OCI-LY3 (cell line): ENCODE data around the gene NANOS2.
"Not testable (repeated sequence)": the region's sequence is repeated elsewhere in the genome, so short reads cannot be mapped to it uniquely, and the experiment has no call there.

Source experiments
- H2AFZ ChIP-seq: fragments of 200-600, 300-600 bp; shearing (Covaris generic); 2 replicates; pipeline ENCODE4 v1.6.0; 2014; ENCODE audit warnings: antibody characterized with exemption, low read depth, low read length
- H3K27ac ChIP-seq: fragments of 200-600, 300-600 bp; sonication (generic); 2 replicates; pipeline ENCODE4 v1.5.1; 2014; ENCODE audit warnings: mild to moderate bottlenecking, low read length, moderate library complexity, mixed read lengths
- H3K27me3 ChIP-seq: fragments of 200-600, 300-600 bp; sonication (generic); 2 replicates; pipeline ENCODE4 v1.6.1; 2014; ENCODE audit warnings: low read depth, low read length, mixed read lengths
- H3K36me3 ChIP-seq: fragments of 200-600, 300-600 bp; sonication (generic); replicated peaks from 2 replicates; pipeline ENCODE3; 2014; ENCODE audit warnings: low read depth, low read length, mixed read lengths
- H3K4me1 ChIP-seq: fragments of 300-600, 200-600 bp; sonication (generic); 2 replicates; pipeline ENCODE4 v1.6.1; 2014; ENCODE audit warnings: low read length, mixed read lengths
- H3K4me2 ChIP-seq: fragments of 200-600, 300-600 bp; sonication (generic); 2 replicates; pipeline ENCODE4 v1.6.1; 2014; ENCODE audit warnings: low read length, mixed read lengths
- H3K4me3 ChIP-seq: fragments of 300-600, 200-600 bp; sonication (generic); 2 replicates; pipeline ENCODE4 v1.5.1; 2014; ENCODE audit warnings: antibody characterized with exemption, mild to moderate bottlenecking, low read length, moderate library complexity
- H3K79me2 ChIP-seq: fragments of 300-600, 200-600 bp; shearing (Covaris generic); 2 replicates; pipeline ENCODE4 v1.6.1; 2014; ENCODE audit warnings: mild to moderate bottlenecking, low read length, mixed read lengths
- H3K9ac ChIP-seq: fragments of 300-600, 200-600 bp; shearing (Covaris generic); 2 replicates; pipeline ENCODE4 v1.6.0; 2014; ENCODE audit warnings: mild to moderate bottlenecking, low read length, moderate library complexity
- H3K9me3 ChIP-seq: fragments of 200-600, 300-600 bp; shearing (Covaris generic); 2 replicates; pipeline ENCODE4 v1.6.1; 2014; ENCODE audit warnings: low read length, mixed read lengths; ENCODE audit not compliant: insufficient read depth
- H4K20me1 ChIP-seq: fragments of 200-600, 300-600 bp; sonication (generic); 2 replicates; pipeline ENCODE4 v1.6.1; 2016; ENCODE audit warnings: low read length, mixed read lengths; ENCODE audit not compliant: insufficient read depth
- CTCF ChIP-seq: fragments of 200-600, 300-600 bp; sonication (generic); IDR thresholded peaks from 2 replicates; pipeline ENCODE4 v1.5.1; 2014; ENCODE audit warnings: antibody characterized with exemption, low read length, low read depth
- EZH2phosphoT487 ChIP-seq: fragments of 200-600 bp; shearing (Covaris generic); IDR thresholded peaks from 2 replicates; pipeline ENCODE4 v1.6.1; 2018; ENCODE audit warnings: antibody characterized with exemption, mixed run types, low read depth

The NANOS2 gene

GRCh38 chr19:45899253-45899652 is 15.3 kb downstream of the NANOS2 start:
- no peak overlapping the region for H3K4me2 ChIP-seq
- H2AFZ ChIP-seq, result no peak overlapping the region
- H3K9ac ChIP-seq, result no peak overlapping the region
- no peak overlapping the region for H3K4me3 ChIP-seq
- TF ChIP-seq EZH2phosphoT487 (no peak), CTCF (no peak)
- peaks cover 32% of the 10 kb centered on the region for H3K36me3 ChIP-seq
- peaks cover 14% of the 10 kb centered on the region for H3K79me2 ChIP-seq
- H3K27me3 ChIP-seq, result no peaks in the 10 kb centered on the region
- no peak overlapping the region for H3K27ac ChIP-seq
- peaks cover 13% of the 10 kb centered on the region for H3K4me1 ChIP-seq
- no peaks in the 10 kb centered on the region for H3K9me3 ChIP-seq
- no peaks in the 10 kb centered on the region for H4K20me1 ChIP-seq

GRCh38 chr19:45897261-45897812 is 17.2 kb downstream of the NANOS2 start:
- Histone ChIP-seq H3K4me3 (no peak overlapping the region), H3K27ac (no peak overlapping the region), H2AFZ (no peak overlapping the region), H3K36me3 (peaks cover 33% of the 10 kb centered on the region), H3K27me3 (no peaks in the 10 kb centered on the region), H3K4me1 (peaks cover 19% of the 10 kb centered on the region), H4K20me1 (no peaks in the 10 kb centered on the region), H3K79me2 (peaks cover 14% of the 10 kb centered on the region), H3K4me2 (peak overlapping the region; percentile 41; the same call in 1 of the 2 replicates), H3K9me3 (no peaks in the 10 kb centered on the region), H3K9ac (no peak overlapping the region)
- TF ChIP-seq EZH2phosphoT487, result no peak
- TF ChIP-seq CTCF, result no peak

- not testable (repeated sequence) for H3K4me2 ChIP-seq, H3K9ac ChIP-seq, H3K9me3 ChIP-seq, H3K4me3 ChIP-seq, H3K27ac ChIP-seq, H3K79me2 ChIP-seq, H3K27me3 ChIP-seq, H2AFZ ChIP-seq, H4K20me1 ChIP-seq
- peaks cover 19% of the 10 kb centered on the region for H3K4me1 ChIP-seq
- peaks cover 35% of the 10 kb centered on the region for H3K36me3 ChIP-seq
Observed at GRCh38 chr19:45895983-45896599, 18.5 kb downstream of the NANOS2 start.

GRCh38 chr19:45895519-45895972 is 19.0 kb downstream of the NANOS2 start:
- Histone ChIP-seq H4K20me1 (no peaks in the 10 kb centered on the region), H2AFZ (no peak overlapping the region), H3K9ac (no peak overlapping the region), H3K27me3 (no peaks in the 10 kb centered on the region), H3K4me3 (no peak overlapping the region), H3K79me2 (0 out of 2 replicates have a peak, but pooled peaks cover 3% of the 10 kb centered on the region), H3K36me3 (peaks cover 31% of the 10 kb centered on the region), H3K4me2 (no peak overlapping the region), H3K27ac (no peak overlapping the region), H3K4me1 (peaks cover 19% of the 10 kb centered on the region), H3K9me3 (no peaks in the 10 kb centered on the region)
- TF ChIP-seq EZH2phosphoT487, result no peak
- no peak for TF ChIP-seq CTCF
